Keratinocyte (primary cell): ENCODE measurements around the gene FBN1.

ENCODE experiments used
- CTCF ChIP-seq, 3 experiments: IDR thresholded peaks in 1 of 3; conservative IDR thresholded peaks in 1 of 3; optimal IDR thresholded peaks in 1 of 3; 2 replicates in 2 of 3; 3 replicates in 1 of 3; pipeline versions ENCODE3 to v1.5.1; 2011; ENCODE audit warnings: low read length in 3 of 3, mild to moderate bottlenecking in 3 of 3, moderate library complexity in 2 of 3, control low read depth in 1 of 3, inconsistent platforms in 1 of 3; ENCODE audit not compliant: insufficient read depth in 2 of 3; ENCODE audit errors: extremely low read depth in 1 of 3
- EZH2 ChIP-seq: IDR thresholded peaks from one replicate; pipeline ENCODE4 v1.6.1; 2012; ENCODE audit warnings: inconsistent platforms, mild to moderate bottlenecking, low read length, moderate library complexity

DNA sequence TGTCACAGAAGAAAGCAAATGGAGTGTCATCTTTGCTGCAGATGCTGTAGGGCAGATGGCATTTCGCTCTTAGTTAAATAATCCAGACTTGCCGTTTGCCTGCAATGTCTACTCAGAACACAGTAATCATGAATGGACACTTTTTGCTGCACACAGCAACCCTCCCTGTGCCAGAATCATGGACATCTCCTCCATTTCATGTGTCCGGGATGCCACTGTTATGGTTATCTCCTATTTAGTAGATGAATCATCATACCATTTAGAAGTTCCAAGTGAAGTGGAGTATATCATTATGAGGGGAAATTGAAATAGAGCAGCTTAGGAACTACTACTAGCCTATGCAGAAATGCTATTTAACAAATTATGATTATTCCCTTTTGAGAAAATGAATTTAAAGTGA, 195.8 kb downstream of the FBN1 start:
- no peak for TF ChIP-seq CTCF (optimal IDR thresholded peaks at IDR 0.05 in 1 of 3, IDR thresholded peaks at IDR 0.05 in 1 of 3, conservative IDR thresholded peaks at IDR 0.05 in 1 of 3; ENCODE audit: extremely low read depth in 1 of 3, insufficient read depth in 2 of 3, low read length in 3 of 3)
- TF ChIP-seq EZH2: no peak
